ENCODE results near the gene COL1A2. TPM values are rescaled to one million over a fixed set of nuclear protein-coding genes. Genes with fewer than 3 reads are reported as not detected.
A peak's percentile ranks its signal among the peaks of the same experiment; 100 is the strongest.

Gene COL1A2
- total RNA-seq, 1 donor: 4,453 TPM

DNA sequence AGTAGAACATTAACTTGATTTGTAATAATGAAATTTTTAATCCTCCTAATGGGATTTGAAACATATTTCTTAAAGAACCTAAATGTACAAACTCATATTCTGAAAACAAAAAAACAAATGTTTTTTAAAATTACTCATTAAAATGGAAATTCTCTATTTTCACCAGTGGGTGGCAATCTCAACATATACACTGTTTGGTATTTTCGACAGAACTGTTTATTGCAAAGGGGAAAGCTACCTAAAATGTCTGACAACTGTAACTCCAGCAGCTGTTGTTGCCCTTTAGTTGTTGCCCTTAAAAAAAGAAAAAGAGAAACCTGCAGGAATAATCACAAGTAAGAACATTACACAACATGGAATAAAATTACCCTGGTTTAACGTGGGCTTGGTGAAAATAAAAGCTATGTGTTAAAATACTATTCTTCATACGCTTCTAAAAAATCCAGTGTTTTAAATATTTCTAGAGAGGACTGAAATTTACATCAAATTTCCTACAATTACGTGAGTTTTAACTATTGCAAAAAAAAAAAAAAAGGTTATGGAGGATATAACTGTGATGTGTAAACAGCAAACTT, 54.5 kb downstream of the COL1A2 start:
- H3K4me3 ChIP-seq (ENCODE audit: low read depth, low read length): no peak overlapping the region
- TF ChIP-seq, protein P1, sequence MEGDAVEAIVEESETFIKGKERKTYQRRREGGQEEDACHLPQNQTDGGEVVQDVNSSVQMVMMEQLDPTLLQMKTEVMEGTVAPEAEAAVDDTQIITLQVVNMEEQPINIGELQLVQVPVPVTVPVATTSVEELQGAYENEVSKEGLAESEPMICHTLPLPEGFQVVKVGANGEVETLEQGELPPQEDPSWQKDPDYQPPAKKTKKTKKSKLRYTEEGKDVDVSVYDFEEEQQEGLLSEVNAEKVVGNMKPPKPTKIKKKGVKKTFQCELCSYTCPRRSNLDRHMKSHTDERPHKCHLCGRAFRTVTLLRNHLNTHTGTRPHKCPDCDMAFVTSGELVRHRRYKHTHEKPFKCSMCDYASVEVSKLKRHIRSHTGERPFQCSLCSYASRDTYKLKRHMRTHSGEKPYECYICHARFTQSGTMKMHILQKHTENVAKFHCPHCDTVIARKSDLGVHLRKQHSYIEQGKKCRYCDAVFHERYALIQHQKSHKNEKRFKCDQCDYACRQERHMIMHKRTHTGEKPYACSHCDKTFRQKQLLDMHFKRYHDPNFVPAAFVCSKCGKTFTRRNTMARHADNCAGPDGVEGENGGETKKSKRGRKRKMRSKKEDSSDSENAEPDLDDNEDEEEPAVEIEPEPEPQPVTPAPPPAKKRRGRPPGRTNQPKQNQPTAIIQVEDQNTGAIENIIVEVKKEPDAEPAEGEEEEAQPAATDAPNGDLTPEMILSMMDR (IDR thresholded peaks at IDR 0.05; ENCODE audit: insufficient read depth, low read length): peak; percentile 60
- DNase-seq (ENCODE audit: low read depth): peak; percentile 74

DNA sequence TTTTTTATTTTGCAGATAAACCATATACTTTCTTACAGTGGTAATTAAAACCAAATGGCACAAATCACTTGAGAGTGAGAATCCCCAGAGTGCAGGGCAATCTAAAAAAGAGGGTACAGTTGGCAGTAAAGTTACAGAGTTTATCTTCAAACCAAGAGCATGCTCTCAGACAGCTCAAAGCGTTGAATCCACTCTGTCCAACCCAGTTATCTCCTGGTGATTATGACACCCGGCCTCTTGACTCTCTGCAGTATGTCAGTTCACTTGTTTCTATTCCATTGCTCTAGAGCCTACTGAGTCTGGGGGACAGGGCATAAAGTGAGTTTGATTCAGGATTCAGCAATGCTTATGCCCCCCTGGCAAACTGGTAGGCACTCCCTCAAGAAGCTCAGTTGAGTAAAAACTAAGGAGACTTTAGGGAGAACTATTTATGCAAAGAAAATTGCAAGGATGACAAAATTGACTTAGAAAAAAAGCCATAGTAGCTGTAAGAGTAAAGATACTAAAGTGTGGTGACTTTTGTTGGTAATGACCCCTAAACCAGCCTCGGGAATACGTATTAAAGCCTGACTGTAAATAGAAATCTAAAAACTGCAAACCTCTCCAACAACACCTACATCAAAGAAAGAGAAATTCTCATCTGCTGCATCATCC, 55.5 kb downstream of the COL1A2 start:
- H3K4me3 ChIP-seq (ENCODE audit: low read depth, low read length): no peak overlapping the region
- DNase-seq (ENCODE audit: low read depth): no peak

DNA sequence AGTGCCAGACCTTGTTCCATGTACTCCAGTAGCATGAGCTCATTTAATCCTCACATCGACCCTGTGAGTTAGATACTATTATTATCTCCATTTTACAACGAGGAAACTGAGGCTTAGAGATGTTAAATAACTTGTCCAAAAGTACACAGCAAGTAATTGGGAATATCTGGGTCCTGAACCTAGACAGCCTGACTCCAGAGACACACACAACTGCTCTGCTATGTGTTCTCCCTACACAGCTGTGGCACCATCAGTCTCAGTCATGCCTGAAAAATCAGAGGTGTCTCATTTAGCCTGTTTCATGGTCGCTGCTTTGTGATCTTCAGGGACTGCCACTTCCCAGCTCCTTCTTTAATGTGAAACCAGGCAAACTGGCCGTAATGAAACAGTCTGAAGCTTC, 56.5 kb downstream of the COL1A2 start:
- TF ChIP-seq, protein P1 (IDR thresholded peaks at IDR 0.05; ENCODE audit: insufficient read depth, low read length): no peak
- no peak overlapping the region for H3K4me3 ChIP-seq (ENCODE audit: low read depth, low read length)

More for the DNA sequence above, 55.5 kb downstream of the COL1A2 start:
- TF ChIP-seq, protein P1 (IDR thresholded peaks at IDR 0.05; ENCODE audit: insufficient read depth, low read length): no peak

DNA sequence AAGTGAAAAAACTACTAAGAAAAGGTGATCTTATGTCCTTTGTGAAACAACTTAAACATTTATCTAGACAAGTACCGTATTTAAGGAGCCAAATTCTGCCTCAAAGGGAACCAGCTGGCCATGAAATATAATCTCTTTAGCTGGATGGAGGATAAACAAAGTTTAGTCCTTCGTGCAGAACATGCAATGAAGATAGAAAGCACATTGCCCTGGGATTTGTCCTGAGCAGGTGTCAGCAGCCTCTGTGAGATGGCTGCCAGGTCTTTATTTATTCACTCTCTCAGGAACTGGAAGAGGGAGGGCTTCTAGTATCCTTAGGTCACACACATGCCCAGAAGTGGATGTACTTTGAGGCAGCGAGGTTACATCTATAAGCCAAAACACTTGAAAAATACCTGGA, 57.5 kb downstream of the COL1A2 start:
- no peak for DNase-seq (ENCODE audit: low read depth)
- H3K4me3 ChIP-seq (ENCODE audit: low read depth, low read length): no peak overlapping the region

More for the DNA sequence above, 56.5 kb downstream of the COL1A2 start:
- no peak for DNase-seq (ENCODE audit: low read depth)

DNA sequence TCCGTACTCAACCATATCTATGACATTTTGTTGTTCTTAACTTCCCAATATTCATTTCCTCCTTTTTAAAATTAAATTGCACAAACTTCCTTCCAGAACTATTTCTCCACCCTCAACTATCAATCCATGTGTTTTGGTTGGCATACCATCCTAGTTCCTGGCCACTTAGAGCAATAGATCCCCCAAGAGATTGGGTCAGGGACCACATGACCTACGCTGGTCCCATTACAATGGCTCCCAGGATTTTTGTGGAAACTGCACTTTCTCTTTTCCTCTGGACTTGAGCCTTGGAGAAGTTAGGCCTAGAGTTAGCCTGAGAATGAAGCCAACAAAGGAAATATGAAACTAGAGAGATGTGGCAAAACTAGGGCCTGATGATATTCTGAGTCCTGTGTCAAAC, 59.2 kb downstream of the COL1A2 start:
- no peak overlapping the region for H3K4me3 ChIP-seq (ENCODE audit: low read depth, low read length)
- DNase-seq (ENCODE audit: low read depth): peak; percentile 42
- TF ChIP-seq, protein P1 (IDR thresholded peaks at IDR 0.05; ENCODE audit: insufficient read depth, low read length): no peak

More for the DNA sequence above, 57.5 kb downstream of the COL1A2 start:
- TF ChIP-seq, protein P1 (IDR thresholded peaks at IDR 0.05; ENCODE audit: insufficient read depth, low read length): no peak

DNA sequence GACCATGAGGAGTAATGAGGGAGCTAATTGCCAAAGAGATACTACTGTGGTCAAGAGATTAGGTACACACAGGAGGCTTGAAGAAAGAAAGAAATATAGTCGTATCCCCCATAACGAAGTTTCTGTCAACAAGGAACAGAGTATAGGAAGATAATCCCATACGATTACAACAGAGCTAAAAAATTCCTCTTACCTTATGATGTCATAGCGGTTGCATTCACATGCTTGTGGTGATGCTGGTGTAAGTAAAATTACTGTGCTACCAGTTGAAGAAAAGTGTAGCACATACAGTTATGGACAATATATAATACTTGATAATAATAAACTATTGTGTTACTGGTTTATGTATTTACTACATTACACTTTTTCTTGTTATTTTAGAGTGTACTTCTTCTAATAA, 63.3 kb downstream of the COL1A2 start:
- TF ChIP-seq, protein P1 (IDR thresholded peaks at IDR 0.05; ENCODE audit: insufficient read depth, low read length): no peak
- no peak for DNase-seq (ENCODE audit: low read depth)
- H3K4me3 ChIP-seq (ENCODE audit: low read depth, low read length): no peak overlapping the region
